Endothelial cell of umbilical vein (primary cell): ENCODE results near the gene PRKAB1. TPM values are rescaled to one million over a fixed set of nuclear protein-coding genes. Genes with fewer than 3 reads are reported as not detected.

ENCODE experiments used
- BruUV-seq: library from RNA; stranded (reverse); fragments of 400-500 nt; replicated peaks from 2 replicates; lab custom pipeline; 2021; lab: Mats Ljungman, UMichigan
- CTCF ChIA-PET: fragments of 300-600, 350-600 bp; sonication (Branson Sonifier 250); formaldehyde crosslinking; loops from one replicate; lab custom pipeline; 2021; ENCODE audit warnings: antibody characterized with exemption, inconsistent platforms; lab: Charles Lee
- POLR2A ChIA-PET: fragments of 300-600, 350-600 bp; sonication (Branson Sonifier 250); formaldehyde crosslinking; loops from one replicate; lab custom pipeline; 2021; ENCODE audit warnings: antibody characterized with exemption, inconsistent platforms; lab: Charles Lee
- DNase-seq: peaks from one replicate; pipeline ENCODE4 v3.0.0-alpha.2; 2011; ENCODE audit warnings: low read depth, low spot score
- FAIRE-seq: peaks from 2 replicates; lab custom pipeline; 2011; peaks lifted over from hg19 to GRCh38; lab: Jason Lieb, UNC
- H2AFZ ChIP-seq: 2 replicates; pipeline ENCODE4 v1.6.0; 2012; ENCODE audit warnings: low read depth, low read length, control low read depth, inconsistent platforms
- H3K27ac ChIP-seq: 2 replicates; pipeline ENCODE4 v1.5.1; 2011; ENCODE audit warnings: low read depth, mild to moderate bottlenecking, control low read depth, low read length, moderate library complexity; ENCODE audit not compliant: insufficient read depth
- H3K27me3 ChIP-seq, 2 experiments: 2 replicates each; pipeline versions ENCODE4 v1.6.0 to v1.6.1; 2011; ENCODE audit warnings: low read length in 2 of 2, mixed read lengths in 1 of 2; ENCODE audit not compliant: control insufficient read depth in 2 of 2, insufficient read depth in 2 of 2
- H3K36me3 ChIP-seq, 2 experiments: 2 replicates in 1 of 2; 3 replicates in 1 of 2; pipeline ENCODE4 v1.5.1; 2011; ENCODE audit warnings: low read length in 2 of 2, mild to moderate bottlenecking in 1 of 2, moderate library complexity in 1 of 2; ENCODE audit not compliant: control insufficient read depth in 2 of 2, insufficient read depth in 2 of 2; ENCODE audit errors: extremely low read depth in 1 of 2
- H3K4me1 ChIP-seq: 3 replicates; pipeline ENCODE4 v1.5.1; 2011; ENCODE audit warnings: mild to moderate bottlenecking, low read length; ENCODE audit not compliant: control insufficient read depth, insufficient read depth; ENCODE audit errors: extremely low read depth
- H3K4me2 ChIP-seq: 2 replicates; pipeline ENCODE4 v1.6.1; 2011; ENCODE audit warnings: low read length, control low read depth, mixed read lengths; ENCODE audit not compliant: insufficient read depth
- H3K4me3 ChIP-seq, 3 experiments: fragments of 200-600 bp in 1 of 3; sonication (generic), shearing (Covaris generic) in 1 of 3; replicated peaks in 1 of 3; 2 replicates each; pipeline ENCODE4 v1.5.1; 2011 to 2016; ENCODE audit warnings: control low read depth in 3 of 3, low read length in 3 of 3, mild to moderate bottlenecking in 2 of 3, inconsistent platforms in 1 of 3, low read depth in 1 of 3, moderate library complexity in 1 of 3; ENCODE audit not compliant: insufficient read depth in 1 of 3
- H3K79me2 ChIP-seq: 2 replicates; pipeline ENCODE4 v1.6.0; 2012; ENCODE audit warnings: low read length, inconsistent platforms; ENCODE audit not compliant: control insufficient read depth, insufficient read depth
- H3K9ac ChIP-seq: replicated peaks from 2 replicates; pipeline ENCODE3; 2011; ENCODE audit warnings: low read length, control low read depth; ENCODE audit not compliant: insufficient read depth; ENCODE audit errors: extremely low read depth
- H3K9me1 ChIP-seq: replicated peaks from 3 replicates; pipeline ENCODE4 v1.6.0; 2011; ENCODE audit warnings: mild to moderate bottlenecking, low read length; ENCODE audit not compliant: control insufficient read depth, insufficient read depth; ENCODE audit errors: extremely low read depth
- H3K9me3 ChIP-seq: replicated peaks from 2 replicates; pipeline ENCODE4 v1.5.1; 2012; ENCODE audit warnings: low read length, inconsistent platforms; ENCODE audit not compliant: control insufficient read depth, insufficient read depth
- H4K20me1 ChIP-seq: replicated peaks from 2 replicates; pipeline ENCODE3; 2011; ENCODE audit warnings: mild to moderate bottlenecking, low read length; ENCODE audit not compliant: control insufficient read depth, insufficient read depth; ENCODE audit errors: extremely low read depth
- CTCF ChIP-seq, 2 donors: IDR thresholded peaks; 1 replicate in 1 of 2; 2 replicates in 1 of 2; pipeline ENCODE4 v1.5.1; 2011; ENCODE audit warnings: low read length in 2 of 2, mild to moderate bottlenecking in 2 of 2, moderate library complexity in 2 of 2, control low read depth in 1 of 2, inconsistent platforms in 1 of 2, low read depth in 1 of 2; ENCODE audit not compliant: insufficient read depth in 1 of 2; ENCODE audit errors: extremely low read depth in 1 of 2
- EZH2 ChIP-seq: IDR thresholded peaks from 2 replicates; pipeline ENCODE4 v1.6.1; 2012; ENCODE audit warnings: borderline replicate concordance, low read depth, mild to moderate bottlenecking, moderate library complexity, low read length, inconsistent platforms; ENCODE audit not compliant: severe bottlenecking
- FOS ChIP-seq: IDR thresholded peaks from 2 replicates; pipeline ENCODE4 v1.6.1; 2011; ENCODE audit warnings: mild to moderate bottlenecking, low read length, moderate library complexity, borderline replicate concordance; ENCODE audit not compliant: insufficient read depth
- GATA2 ChIP-seq: IDR thresholded peaks from 2 replicates; pipeline ENCODE4 v1.7.0; 2011; ENCODE audit warnings: low read depth, mild to moderate bottlenecking, moderate library complexity, mixed read lengths, low read length; ENCODE audit not compliant: insufficient read length, insufficient read depth
- JUN ChIP-seq: IDR thresholded peaks from 2 replicates; pipeline ENCODE4 v1.6.1; 2011; ENCODE audit warnings: borderline replicate concordance, low read depth; ENCODE audit not compliant: insufficient read length, insufficient read depth
- MAX ChIP-seq: IDR thresholded peaks from 2 replicates; pipeline ENCODE4 v1.6.1; 2011; ENCODE audit not compliant: insufficient read depth, insufficient read length
- MYC ChIP-seq: IDR thresholded peaks from one replicate; pipeline ENCODE4 v1.6.1; 2011; ENCODE audit warnings: mild to moderate bottlenecking, low read depth, low read length
- POLR2A ChIP-seq: IDR thresholded peaks from 2 replicates; pipeline ENCODE4 v1.6.1; 2012; ENCODE audit warnings: low read depth, mild to moderate bottlenecking, control low read depth, low read length
- POLR2AphosphoS5 ChIP-seq: IDR thresholded peaks from 2 replicates; pipeline ENCODE4 v1.6.1; 2012; ENCODE audit warnings: low read depth, mild to moderate bottlenecking, control low read depth, low read length, moderate library complexity; ENCODE audit not compliant: insufficient read depth
- dilution Hi-C: fragments of 300-500 bp; cut with MboI; formaldehyde crosslinking; loops from one replicate; pipeline ENCODE4 v1.15.0; 2019; ENCODE audit warnings: low sequenced_read_pairs; ENCODE audit not compliant: extremely low pct_ligation_motif_present
- intact Hi-C: fragments of 100-400 bp; cut with micrococcal nuclease; formaldehyde crosslinking; loops from one replicate; pipeline ENCODE4 v1.10.0; 2022
- polyA plus RNA-seq, 4 experiments: library from polyadenylated mRNA; depleted of rRNA in 3 of 4; stranded (reverse) in 3 of 4; unstranded in 1 of 4; fragments of >200 nt; gene quantifications; 2 replicates each; pipeline versions ENCODE4 v1.2.1 to v1.2.3, GENCODE V29; 2011 to 2012; ENCODE audit warnings: missing spikeins in 1 of 4
- total RNA-seq: library from RNA; stranded (reverse); gene quantifications from 2 replicates; pipeline ENCODE4 v1.2.3, GENCODE V29; 2021

Gene PRKAB1
- total and polyA plus RNA-seq, 2 donors (not counting 3 experiments of a cell fraction or from before 2014, with no cell fraction given) = 23.1 to 27.0 TPM

GRCh38 chr12:119721306-119721705 lies 53.4 kb downstream of the PRKAB1 start:
- FAIRE-seq = no peak
- Histone ChIP-seq H3K4me3 (no peak overlapping the region), H3K27ac (no peak overlapping the region), H3K79me2 (no peaks in the 10 kb centered on the region), H3K4me1 (peaks cover 8% of the 10 kb centered on the region), H2AFZ (no peak overlapping the region), H4K20me1 (no peaks in the 10 kb centered on the region), H3K36me3 (no peaks in the 10 kb centered on the region), H3K9me3 (no peaks in the 10 kb centered on the region), H3K9ac (no peak overlapping the region), H3K4me2 (no peak overlapping the region), H3K9me1 (no peaks in the 10 kb centered on the region), H3K27me3 (no peaks in the 10 kb centered on the region)
- ChIA-PET CTCF (no interaction called here), POLR2A (no interaction called here)
- intact Hi-C loops (no loop called here), dilution Hi-C loops (no loop called here)
- TF ChIP-seq JUN (no peak), FOS (no peak), EZH2 (no peak), POLR2A (no peak), MYC (no peak), MAX (no peak), GATA2 (no peak), POLR2AphosphoS5 (no peak), CTCF (IDR thresholded peaks at IDR 0.05; ENCODE audit: extremely low read depth in 1 of 2, insufficient read depth in 1 of 2, low read depth in 1 of 2, low read length in 2 of 2) (no peak)
- BruUV-seq = no TSS peak
- DNase-seq = no peak
